ENCODE data around the gene GLCE.
"Not testable (repeated sequence)": the region's sequence is repeated elsewhere in the genome, so short reads cannot be mapped to it uniquely, and the experiment has no call there.

GLCE gene

GRCh38 chr15:69159805-69160140, 662 bp upstream of the GLCE start:
- DNase-seq (ENCODE audit: low spot score): no peak

GRCh38 chr15:69161079-69161877, 843 bp downstream of the GLCE start:
- DNase-seq (ENCODE audit: low spot score): peak; percentile 25

GRCh38 chr15:69161878-69162213, 1.4 kb downstream of the GLCE start:
- no peak for DNase-seq (ENCODE audit: low spot score)

GRCh38 chr15:69163141-69163669, 2.8 kb downstream of the GLCE start:
- DNase-seq (ENCODE audit: low spot score): peak; percentile 51

GRCh38 chr15:69164807-69165636, 4.6 kb downstream of the GLCE start:
- DNase-seq (ENCODE audit: low spot score): peak; percentile 8

- DNase-seq (ENCODE audit: low spot score): peak; percentile 11
Measured at GRCh38 chr15:69165637-69166025, 5.2 kb downstream of the GLCE start.

GRCh38 chr15:69167218-69167846, 6.9 kb downstream of the GLCE start:
- no peak for DNase-seq (ENCODE audit: low spot score)

- DNase-seq (ENCODE audit: low spot score): not testable (repeated sequence)
Measured at GRCh38 chr15:69168361-69168760, 7.9 kb downstream of the GLCE start.

GRCh38 chr15:69169540-69169939, 9.1 kb downstream of the GLCE start:
- not testable (repeated sequence) for DNase-seq (ENCODE audit: low spot score)

- no peak for DNase-seq (ENCODE audit: low spot score)
Measured at GRCh38 chr15:69170597-69170996, 10.2 kb downstream of the GLCE start.

GRCh38 chr15:69172847-69173246, 12.4 kb downstream of the GLCE start:
- DNase-seq (ENCODE audit: low spot score): no peak

- DNase-seq (ENCODE audit: low spot score): no peak
Measured at GRCh38 chr15:69175536-69175935, 15.1 kb downstream of the GLCE start.

GRCh38 chr15:69181424-69181823, 21.0 kb downstream of the GLCE start:
- DNase-seq (ENCODE audit: low spot score): no peak

GRCh38 chr15:69185216-69185615, 24.8 kb downstream of the GLCE start:
- no peak for DNase-seq (ENCODE audit: low spot score)

- DNase-seq (ENCODE audit: low spot score): no peak
Measured at GRCh38 chr15:69185706-69186105, 25.3 kb downstream of the GLCE start.

- no peak for DNase-seq (ENCODE audit: low spot score)
Measured at GRCh38 chr15:69189157-69189556, 28.7 kb downstream of the GLCE start.

- DNase-seq (ENCODE audit: low spot score): no peak
Measured at GRCh38 chr15:69190091-69190490, 29.7 kb downstream of the GLCE start.

- DNase-seq (ENCODE audit: low spot score): no peak
Measured at GRCh38 chr15:69190504-69190903, 30.1 kb downstream of the GLCE start.

GRCh38 chr15:69194025-69194827, 33.8 kb downstream of the GLCE start:
- DNase-seq (ENCODE audit: low spot score): no peak

GRCh38 chr15:69194854-69195253, 34.4 kb downstream of the GLCE start:
- DNase-seq (ENCODE audit: low spot score): no peak

- no peak for DNase-seq (ENCODE audit: low spot score)
Measured at GRCh38 chr15:69200832-69201745, 40.7 kb downstream of the GLCE start.

Data from hematopoietic multipotent progenitor cell treated with erythropoietin and hydrocortisone succinate and interleukin-3 and kit ligand, for 17 days (in vitro differentiated cells).